AG04450 (cell line): Measurements from ENCODE around the gene ETV6. TPM values are rescaled to one million over a fixed set of nuclear protein-coding genes. Genes with fewer than 3 reads are reported as not detected.

Source experiments
- CTCF ChIA-PET: fragments of 300-600, 350-600 bp; formaldehyde crosslinking; extraction: SDS; loops from one replicate; lab custom pipeline; 2022; ENCODE audit warnings: antibody characterized with exemption, inconsistent platforms; lab: Charles Lee
- POLR2A ChIA-PET: fragments of 350-600 bp; formaldehyde crosslinking; extraction: SDS; loops from one replicate; lab custom pipeline; 2021; ENCODE audit warnings: antibody characterized with exemption, inconsistent platforms; lab: Yijun Ruan, JAX
- DNase-seq: peaks from one replicate; pipeline ENCODE4 v3.0.0-alpha.2; 2011; ENCODE audit warnings: low read depth, low spot score
- H3K27ac ChIP-seq: one replicate; pipeline ENCODE4 v1.5.1; 2012; ENCODE audit warnings: low read depth, low read length, control low read depth
- H3K27me3 ChIP-seq: one replicate; pipeline ENCODE4 v1.6.0; 2012; ENCODE audit warnings: low read length; ENCODE audit not compliant: control insufficient read depth, insufficient read depth
- H3K4me3 ChIP-seq: 2 replicates; pipeline ENCODE4 v1.5.1; 2011; ENCODE audit warnings: mild to moderate bottlenecking, low read depth, low read length, control low read depth
- H3K9me3 ChIP-seq: 2 replicates; pipeline ENCODE4 v1.5.1; 2012; ENCODE audit warnings: low read length; ENCODE audit not compliant: control insufficient read depth, insufficient read depth
- polyA plus RNA-seq: library from polyadenylated mRNA; depleted of rRNA; stranded (reverse); fragments of >200 nt; gene quantifications from 2 replicates; pipeline ENCODE4 v1.2.3, GENCODE V29; 2011
- TF ChIP-seq, protein P1 (sequence below): IDR thresholded peaks from 2 replicates; pipeline ENCODE4 v1.5.1; 2011; ENCODE audit warnings: low read depth, low read length, control low read depth, inconsistent platforms

Gene ETV6
- polyA plus RNA-seq, 1 experiment = 7.9 TPM

GRCh38 chr12:11745113-11745512, 95.6 kb downstream of the ETV6 start:
- TF ChIP-seq, protein P1, sequence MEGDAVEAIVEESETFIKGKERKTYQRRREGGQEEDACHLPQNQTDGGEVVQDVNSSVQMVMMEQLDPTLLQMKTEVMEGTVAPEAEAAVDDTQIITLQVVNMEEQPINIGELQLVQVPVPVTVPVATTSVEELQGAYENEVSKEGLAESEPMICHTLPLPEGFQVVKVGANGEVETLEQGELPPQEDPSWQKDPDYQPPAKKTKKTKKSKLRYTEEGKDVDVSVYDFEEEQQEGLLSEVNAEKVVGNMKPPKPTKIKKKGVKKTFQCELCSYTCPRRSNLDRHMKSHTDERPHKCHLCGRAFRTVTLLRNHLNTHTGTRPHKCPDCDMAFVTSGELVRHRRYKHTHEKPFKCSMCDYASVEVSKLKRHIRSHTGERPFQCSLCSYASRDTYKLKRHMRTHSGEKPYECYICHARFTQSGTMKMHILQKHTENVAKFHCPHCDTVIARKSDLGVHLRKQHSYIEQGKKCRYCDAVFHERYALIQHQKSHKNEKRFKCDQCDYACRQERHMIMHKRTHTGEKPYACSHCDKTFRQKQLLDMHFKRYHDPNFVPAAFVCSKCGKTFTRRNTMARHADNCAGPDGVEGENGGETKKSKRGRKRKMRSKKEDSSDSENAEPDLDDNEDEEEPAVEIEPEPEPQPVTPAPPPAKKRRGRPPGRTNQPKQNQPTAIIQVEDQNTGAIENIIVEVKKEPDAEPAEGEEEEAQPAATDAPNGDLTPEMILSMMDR = no peak
- Histone ChIP-seq H3K27ac (no peak overlapping the region), H3K4me3 (no peak overlapping the region), H3K9me3 (no peaks in the 10 kb centered on the region), H3K27me3 (no peaks in the 10 kb centered on the region)
- no peak for DNase-seq
- ChIA-PET CTCF (interaction anchor here (1.3 kb wide), 1 partner anchor 11 kb away, joined by 3 read pairs; no protein-coding TSS in a partner anchor), POLR2A (interaction anchor here (0.5 kb wide), 1 partner anchor 60 kb away, joined by 6 read pairs; no protein-coding TSS in a partner anchor)

DNA sequence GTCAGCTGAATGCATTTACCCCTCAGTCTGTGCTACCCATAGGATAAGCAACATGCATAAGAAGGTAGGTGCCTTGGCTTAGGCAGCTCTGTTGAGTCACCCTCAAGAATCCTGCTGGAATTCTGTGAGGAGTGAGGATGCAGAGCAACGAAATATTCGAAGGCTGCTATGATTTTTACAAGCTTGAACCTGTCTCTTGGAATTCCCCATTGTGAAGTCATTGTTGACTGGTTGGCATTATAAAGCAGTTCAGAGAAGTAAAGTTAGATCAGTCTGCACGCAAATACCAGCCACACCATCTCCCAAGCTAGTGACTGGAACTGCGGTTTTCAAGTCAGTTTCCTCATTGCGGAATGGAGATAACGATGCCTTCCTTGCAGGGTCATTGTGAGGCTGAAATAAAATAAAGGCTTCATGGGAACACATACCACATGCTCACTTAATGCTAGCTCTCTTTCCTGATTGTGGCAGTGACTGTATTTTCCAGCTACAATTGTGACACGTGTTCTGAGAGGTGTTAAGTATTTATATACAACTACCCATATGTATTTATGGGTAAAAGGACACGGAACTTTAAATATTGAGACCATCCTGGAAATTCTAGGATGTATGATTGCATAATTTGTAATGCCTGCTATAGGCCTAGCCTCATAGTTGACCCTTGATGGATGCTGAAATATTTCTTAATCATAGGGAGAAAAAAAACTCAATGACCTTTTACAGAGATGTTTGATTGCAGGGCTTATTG, 96.7 kb downstream of the ETV6 start:
- CTCF ChIA-PET = interaction anchor here (1.3 kb wide), 1 partner anchor 12 kb away, joined by 3 read pairs; no protein-coding TSS in a partner anchor
- TF ChIP-seq, protein P1 = no peak
- Histone ChIP-seq H3K27me3 (no peaks in the 10 kb centered on the region), H3K4me3 (no peak overlapping the region), H3K27ac (no peak overlapping the region), H3K9me3 (no peaks in the 10 kb centered on the region)
- POLR2A ChIA-PET = interaction anchor here (0.7 to 1.4 kb wide), 3 partner anchors 15 to 97 kb away, joined by 3 to 5 read pairs (median 3); partner anchors contain the start of gene ETV6
- DNase-seq = no peak

GRCh38 chr12:11746940-11747716, 97.7 kb downstream of the ETV6 start:
- H3K27ac ChIP-seq = no peak overlapping the region
- TF ChIP-seq, protein P1 = no peak
- no peaks in the 10 kb centered on the region for H3K9me3 ChIP-seq
- no peak overlapping the region for H3K4me3 ChIP-seq
- no peak for DNase-seq
- POLR2A ChIA-PET = interaction anchor here (1.4 kb wide), 1 partner anchor 16 kb away, joined by 5 read pairs; no protein-coding TSS in a partner anchor
- H3K27me3 ChIP-seq = no peaks in the 10 kb centered on the region
- CTCF ChIA-PET = interaction anchor here (0.9 to 1.0 kb wide), 2 partner anchors 20 to 166 kb away, joined by 3 to 4 read pairs; no protein-coding TSS in a partner anchor

- TF ChIP-seq, protein P1 = no peak
- CTCF ChIA-PET = interaction anchor here (0.9 to 1.0 kb wide), 2 partner anchors 21 to 167 kb away, joined by 3 to 4 read pairs; no protein-coding TSS in a partner anchor
- no peak overlapping the region for H3K4me3 ChIP-seq
- no peaks in the 10 kb centered on the region for H3K27me3 ChIP-seq
- POLR2A ChIA-PET = no interaction called here
- no peak for DNase-seq
- H3K9me3 ChIP-seq = no peaks in the 10 kb centered on the region
- no peak overlapping the region for H3K27ac ChIP-seq
These were observed 98.5 kb downstream of the ETV6 start for GRCh38 chr12:11747969-11748368.
